Astrocyte of the spinal cord (primary cell): ENCODE results near the gene CRYGA.

ENCODE experiments used
- DNase-seq: peaks from one replicate; pipeline ENCODE4 v3.0.0; 2011; ENCODE audit warnings: low read depth, low spot score
- H3K4me3 ChIP-seq: 2 replicates; pipeline ENCODE4 v1.5.1; 2011; ENCODE audit warnings: low read depth, mild to moderate bottlenecking, low read length, moderate library complexity
- CTCF ChIP-seq: IDR thresholded peaks from 2 replicates; pipeline ENCODE4 v1.5.1; 2012; ENCODE audit warnings: low read depth, mild to moderate bottlenecking, low read length, inconsistent platforms
- in situ Hi-C: cut with HindIII; loops from 2 replicates; pipeline ENCODE4 v1.10.0; 2017; ENCODE audit warnings: low sequenced_read_pairs

Gene CRYGA

GRCh38 chr2:208148803-208149202, 14.6 kb downstream of the CRYGA start:
- no peak for DNase-seq
- TF ChIP-seq CTCF, result no peak
- in situ Hi-C loops, result no loop called here
- H3K4me3 ChIP-seq, result no peak overlapping the region

- TF ChIP-seq CTCF, result no peak
- DNase-seq, result no peak
- no peak overlapping the region for H3K4me3 ChIP-seq
- in situ Hi-C loops, result no loop called here
Observed at GRCh38 chr2:208147759-208148158, 15.6 kb downstream of the CRYGA start.

GRCh38 chr2:208147008-208147407, 16.4 kb downstream of the CRYGA start:
- DNase-seq, result no peak
- no peak for TF ChIP-seq CTCF
- no peak overlapping the region for H3K4me3 ChIP-seq
- in situ Hi-C loops, result no loop called here

- no peak for DNase-seq
- no peak within 1 kb of the TSS for H3K4me3 ChIP-seq
- TF ChIP-seq CTCF, result no peak
- in situ Hi-C loops, result no loop called here
Observed at GRCh38 chr2:208146006-208146405, 17.4 kb downstream of the CRYGA start, which contains the start of gene CRYGB. TSS of gene CRYGB (minus strand) at chr2:208146158. CDS start at chr2:208146120, 38 bp downstream.

- DNase-seq, result no peak
- H3K4me3 ChIP-seq, result no peak overlapping the region
- TF ChIP-seq CTCF, result no peak
- in situ Hi-C loops, result no loop called here
Observed at GRCh38 chr2:208142925-208143799, 20.2 kb downstream of the CRYGA start.

GRCh38 chr2:208142240-208142924, 21.0 kb downstream of the CRYGA start:
- TF ChIP-seq CTCF, result no peak
- DNase-seq, result peak; percentile 14
- no peak overlapping the region for H3K4me3 ChIP-seq
- in situ Hi-C loops, result no loop called here
